Heart left ventricle (tissue), 16 donors: ENCODE data around the gene KCNAB2. TPM values are rescaled to one million over a fixed set of nuclear protein-coding genes. Genes with fewer than 3 reads are reported as not detected.

Source experiments
- ATAC-seq, 4 donors: fragments of 200-7000 bp; cut with Tn5 transposase; one replicate each; pipeline ENCODE4 v1.9.1; 2020 to 2022; ENCODE audit warnings: moderate library complexity in 4 of 4, mild to moderate bottlenecking in 3 of 4, moderate number of reproducible peaks in 1 of 4
- DNase-seq, 5 donors: peaks; one replicate each; pipeline ENCODE4 v3.0.0-alpha.2; 2020
- H3K27ac ChIP-seq, 12 donors: fragments of 200-600 bp; sonication (generic) in 4 of 12; one replicate each; pipeline versions ENCODE4 v1.5.0 to v1.8.0; 2016 to 2022; ENCODE audit warnings: mild to moderate bottlenecking in 2 of 12
- H3K27me3 ChIP-seq, 9 donors: fragments of 200-600 bp; sonication (generic) in 2 of 9; one replicate each; pipeline versions ENCODE4 v1.5.1 to v1.8.0; 2016 to 2022; ENCODE audit warnings: mild to moderate bottlenecking in 3 of 9
- H3K36me3 ChIP-seq, 9 donors: fragments of 200-600 bp; sonication (generic) in 2 of 9; one replicate each; pipeline versions ENCODE4 v1.5.0 to v1.8.0; 2018 to 2022; ENCODE audit warnings: mild to moderate bottlenecking in 2 of 9
- H3K4me1 ChIP-seq, 12 donors: fragments of 200-600 bp; sonication (generic) in 4 of 12; one replicate each; pipeline versions ENCODE4 v1.5.0 to v1.8.0; 2016 to 2022; ENCODE audit warnings: mild to moderate bottlenecking in 3 of 12
- H3K4me3 ChIP-seq, 12 donors: fragments of 200-600 bp; sonication (generic) in 4 of 12; one replicate each; pipeline versions ENCODE4 v1.5.0 to v1.8.0; 2017 to 2022; ENCODE audit warnings: mild to moderate bottlenecking in 9 of 12, moderate library complexity in 4 of 12
- H3K9me3 ChIP-seq, 12 donors: fragments of 200-600 bp; sonication (generic) in 4 of 12; one replicate each; pipeline versions ENCODE4 v1.5.0 to v1.8.0; 2016 to 2022; ENCODE audit warnings: mild to moderate bottlenecking in 1 of 12
- CTCF ChIP-seq, 12 donors: fragments of 200-600 bp; sonication (generic) in 4 of 12; IDR thresholded peaks; one replicate each; pipeline versions ENCODE4 v1.5.0 to v1.8.0; 2018 to 2022; ENCODE audit warnings: antibody characterized with exemption in 12 of 12, mild to moderate bottlenecking in 5 of 12
- POLR2A ChIP-seq, 2 donors: fragments of 450-650 bp; IDR thresholded peaks; one replicate each; pipeline ENCODE4 v1.6.1; 2017; ENCODE audit warnings: antibody characterized with exemption in 2 of 2, mild to moderate bottlenecking in 2 of 2, moderate library complexity in 2 of 2
- WGBS, 4 donors: extraction: QIAGEN DNeasy Blood & Tissue Kit in 2 of 4; methylation state at CpG; one replicate each; pipeline versions ENCODE4 v1.1.5 to v1.1.7; 2013 to 2018; 5-methylcytosine and 5-hydroxymethylcytosine counted together
- intact Hi-C, 10 donors: fragments of 100-400 bp; cut with DNase I; formaldehyde crosslinking; loops; one replicate each; pipeline versions ENCODE4 v1.11.1 to v1.14.2; 2022
- polyA plus RNA-seq, 2 donors: library from polyadenylated mRNA; stranded (reverse); fragments of 200-250 nt; gene quantifications; one replicate each; pipeline ENCODE4 v1.2.3, GENCODE V29; 2013
- total RNA-seq, 9 donors: library from RNA; depleted of rRNA in 2 of 9; stranded (reverse); fragments of >200 nt in 2 of 9; fragmentation: NEBNext Ultra II Directional in 3 of 9; extraction: Animal tissue kit (Norgen Biotek cat#: 25700) in 3 of 9; gene quantifications; one replicate each; pipeline versions ENCODE4 v1.1.0 to v1.2.4, GENCODE V29; 2016 to 2023
- donor health status: ischemic (EF 13 %, LVEDD 7.1; RV severe dilation, severe dysfunction).
- donor health status: healthy with polysubstance abuse.
- donor health status: DM: no; HTN: yes; CAD: no.
- donor health status: DM: no; HTN: no; CAD: no.
- donor health status: ischemic (EF 25% LVEDD 6.9; RV normal size, moderate dysfunction).
- donor health status: ischemic (EF 25% LVEDD 5.7; RV mildly dilated, moderate dysfunction).
- donor health status: healthy.
- donor health status: DM: yes; HTN: yes; CAD: no.
- donor health status: ischemic (EF 35%, LVEDD 5.7; RV mildly dilated, moderate dysfunction).
- donor health status: nonischemic (EF 11% LVEDD 7.7; RV severe dilation, severe dysfunction).
- donor health status: DM: yes; HTN: yes; CAD: no.
- donor health status: PGD.
- donor health status: ischemic (EF 29% LVEDD 5.4; RV normal size, mild dysfunction).
- donor health status: nonischemic (EF 23%, LVEDD 6.1; RV moderate dilation, normal function).

KCNAB2 gene
- total and polyA plus RNA-seq, 11 donors = 10.7 to 51.4 (median 27.2) TPM

GRCh38 chr1:6149597-6149996 lies 103.9 kb downstream of the KCNAB2 start:
- Histone ChIP-seq H3K4me3 (no peak overlapping the region), H3K4me1 (peaks cover 0 to 9% (median 0%) of the 10 kb centered on the region in 12 donors), H3K36me3 (no peaks in the 10 kb centered on the region), H3K27ac (no peak overlapping the region), H3K27me3 (peaks cover 8 to 42% (median 29%) of the 10 kb centered on the region in 9 donors), H3K9me3 (no peaks in the 10 kb centered on the region)
- 89 to 97% (median 94%) methylated on average over 1 of the region's 1 CpG for WGBS, 4 donors
- DNase-seq = no peak
- no peak for TF ChIP-seq POLR2A (IDR thresholded peaks at IDR 0.05)
- TF ChIP-seq CTCF (IDR thresholded peaks at IDR 0.05) = no peak
- intact Hi-C loops = no loop called here
- no peak for ATAC-seq

- no peak for TF ChIP-seq CTCF (IDR thresholded peaks at IDR 0.05)
- TF ChIP-seq POLR2A (IDR thresholded peaks at IDR 0.05) = no peak
- ATAC-seq = no peak
These were observed 104.6 kb downstream of the KCNAB2 start for GRCh38 chr1:6150006-6150938.

More at GRCh38 chr1:6150006-6150938, 104.6 kb downstream of the KCNAB2 start:
- intact Hi-C loops = no loop called here
- no peak overlapping the region for H3K27ac ChIP-seq
- H3K4me3 ChIP-seq = no peak overlapping the region
- 67 to 90% (median 72%) methylated on average over 11 of the region's 11 CpGs for WGBS, 4 donors
- DNase-seq = no peak
- H3K4me1 ChIP-seq = peaks cover 0 to 9% (median 0%) of the 10 kb centered on the region in 12 donors
- no peaks in the 10 kb centered on the region for H3K9me3 ChIP-seq
- peaks cover 8 to 42% (median 27%) of the 10 kb centered on the region in 9 donors for H3K27me3 ChIP-seq
- H3K36me3 ChIP-seq = no peaks in the 10 kb centered on the region

Other genes with a start within 250 kb of the KCNAB2 start
- gene NPHP4, start 53.5 kb upstream of the KCNAB2 start, total RNA-seq = 1 to 10 TPM; 2.5 to 6.3 (median 3.6) TPM
- 1 to 10 TPM; 2.1 to 3.1 TPM for gene NPHP4, start 53.5 kb upstream of the KCNAB2 start, polyA plus RNA-seq
- gene CHD5, start 134.4 kb downstream of the KCNAB2 start, total RNA-seq = 1 to 10 TPM in 1 of 9 donors, under 1 TPM in 6, not detected in 2; 0.07 to 1.3 (median 0.32) TPM
- gene CHD5, start 134.4 kb downstream of the KCNAB2 start, polyA plus RNA-seq = under 1 TPM; 0.07 to 0.08 TPM
- 100 to 1,000 TPM in 7 of 9 donors, 10 to 100 TPM in 2; 63.6 to 343 (median 241) TPM for gene RPL22, start 153.7 kb downstream of the KCNAB2 start, total RNA-seq
- gene RPL22, start 153.7 kb downstream of the KCNAB2 start, polyA plus RNA-seq = 100 to 1,000 TPM; 198 to 353 TPM
- gene RNF207, start 160.2 kb downstream of the KCNAB2 start, total RNA-seq = 100 to 1,000 TPM in 1 of 9 donors, 10 to 100 TPM in 8; 27.0 to 126 (median 58.2) TPM
- 10 to 100 TPM; 10.6 to 88.6 TPM for gene RNF207, start 160.2 kb downstream of the KCNAB2 start, polyA plus RNA-seq
- gene ICMT, start 190.1 kb downstream of the KCNAB2 start, total RNA-seq = 100 to 1,000 TPM in 2 of 9 donors, 10 to 100 TPM in 7; 48.7 to 102 (median 64.1) TPM
- 10 to 100 TPM; 26.8 to 61.6 TPM for gene ICMT, start 190.1 kb downstream of the KCNAB2 start, polyA plus RNA-seq
- gene HES3, start 198.3 kb downstream of the KCNAB2 start, total RNA-seq = not detected
- not detected for gene HES3, start 198.3 kb downstream of the KCNAB2 start, polyA plus RNA-seq
- 10 to 100 TPM in 1 of 9 donors, 1 to 10 TPM in 8; 2.7 to 30.0 (median 4.8) TPM for gene GPR153, start 215.2 kb downstream of the KCNAB2 start, total RNA-seq
- gene GPR153, start 215.2 kb downstream of the KCNAB2 start, polyA plus RNA-seq = 1 to 10 TPM; 2.7 to 4.7 TPM